ENCODE measurements around the gene PTX4.

The PTX4 gene

GRCh38 chr16:1488619-1489018, at the start of gene PTX4:
PTX4 (minus strand) TSS chr16:1488944; CDS start chr16:1488909, 35 bp downstream.
- no peak for DNase-seq (ENCODE audit: low spot score)

GRCh38 chr16:1537763-1538289, 49.1 kb upstream of the PTX4 start:
- no peak for DNase-seq (ENCODE audit: low spot score)

- no peak for DNase-seq (ENCODE audit: low spot score)
These were observed 48.4 kb upstream of the PTX4 start for GRCh38 chr16:1537138-1537577.

- no peak for DNase-seq (ENCODE audit: low spot score)
These were observed 47.9 kb upstream of the PTX4 start for GRCh38 chr16:1536601-1537000.

GRCh38 chr16:1535391-1536291, 46.9 kb upstream of the PTX4 start:
- no peak for DNase-seq (ENCODE audit: low spot score)

- DNase-seq (ENCODE audit: low spot score), result no peak
These were observed 45.6 kb upstream of the PTX4 start for GRCh38 chr16:1534021-1535020.

GRCh38 chr16:1533443-1533951, 44.8 kb upstream of the PTX4 start, which contains the start of gene TMEM204:
TMEM204 (plus strand) TSS chr16:1533666; CDS start chr16:1534276, 610 bp downstream.
- DNase-seq (ENCODE audit: low spot score), result no peak

GRCh38 chr16:1532771-1533170, 44.0 kb upstream of the PTX4 start:
- no peak for DNase-seq (ENCODE audit: low spot score)

- no peak for DNase-seq (ENCODE audit: low spot score)
These were observed 43.5 kb upstream of the PTX4 start for GRCh38 chr16:1532081-1532760.

- no peak for DNase-seq (ENCODE audit: low spot score)
These were observed 42.8 kb upstream of the PTX4 start for GRCh38 chr16:1531638-1531910.

GRCh38 chr16:1530883-1531637, 42.3 kb upstream of the PTX4 start:
- no peak for DNase-seq (ENCODE audit: low spot score)

- DNase-seq (ENCODE audit: low spot score), result no peak
These were observed 41.7 kb upstream of the PTX4 start for GRCh38 chr16:1530349-1530882.

GRCh38 chr16:1528921-1529537, 40.3 kb upstream of the PTX4 start:
- no peak for DNase-seq (ENCODE audit: low spot score)

- DNase-seq (ENCODE audit: low spot score), result no peak
These were observed 39.4 kb upstream of the PTX4 start for GRCh38 chr16:1527836-1528811.

GRCh38 chr16:1526608-1527555, 38.1 kb upstream of the PTX4 start:
- no peak for DNase-seq (ENCODE audit: low spot score)

GRCh38 chr16:1525871-1526607, 37.3 kb upstream of the PTX4 start:
- DNase-seq (ENCODE audit: low spot score), result no peak

- DNase-seq (ENCODE audit: low spot score), result no peak
These were observed 35.6 kb upstream of the PTX4 start for GRCh38 chr16:1524366-1524765.
